Left renal cortex interstitium (tissue), 4 donors: ENCODE results near the gene CXXC4. TPM values are rescaled to one million over a fixed set of nuclear protein-coding genes. Genes with fewer than 3 reads are reported as not detected.

Experiments
- DNase-seq, 4 donors: peaks; one replicate each; pipeline ENCODE4 v3.0.0-alpha.2; 2013; ENCODE audit warnings: low read depth in 4 of 4, low spot score in 2 of 4, missing footprints in 1 of 4
- polyA plus RNA-seq, 4 donors: library from polyadenylated mRNA; unstranded; fragments of 120-200 nt; gene quantifications; one replicate each; pipeline ENCODE4 v1.2.1, GENCODE V29; 2013; ENCODE audit not compliant: insufficient read length in 4 of 4

The CXXC4 gene
- polyA plus RNA-seq, 4 donors, result 6.9 to 10.1 (median 7.9) TPM

- no peak for DNase-seq
These were observed 69.7 kb downstream of the CXXC4 start for GRCh38 chr4:104424989-104425388.

GRCh38 chr4:104424475-104424941 is 70.2 kb downstream of the CXXC4 start:
- DNase-seq, result no peak

GRCh38 chr4:104421566-104421965 is 73.1 kb downstream of the CXXC4 start:
- DNase-seq, result no peak

- DNase-seq, result no peak
These were observed 73.9 kb downstream of the CXXC4 start for GRCh38 chr4:104420766-104421165.
